ENCODE measurements around the gene CAMK4.

- TF ChIP-seq CTCF (IDR thresholded peaks at IDR 0.05) (no peak), POLR2AphosphoS5 (IDR thresholded peaks at IDR 0.05) (no peak)
These were observed 74.9 kb downstream of the CAMK4 start for GRCh38 chr5:111299067-111299481.
